ENCODE data around the gene EHD2.
"Not testable (repeated sequence)": the region's sequence is repeated elsewhere in the genome, so short reads cannot be mapped to it uniquely, and the experiment has no call there.

The EHD2 gene

DNA sequence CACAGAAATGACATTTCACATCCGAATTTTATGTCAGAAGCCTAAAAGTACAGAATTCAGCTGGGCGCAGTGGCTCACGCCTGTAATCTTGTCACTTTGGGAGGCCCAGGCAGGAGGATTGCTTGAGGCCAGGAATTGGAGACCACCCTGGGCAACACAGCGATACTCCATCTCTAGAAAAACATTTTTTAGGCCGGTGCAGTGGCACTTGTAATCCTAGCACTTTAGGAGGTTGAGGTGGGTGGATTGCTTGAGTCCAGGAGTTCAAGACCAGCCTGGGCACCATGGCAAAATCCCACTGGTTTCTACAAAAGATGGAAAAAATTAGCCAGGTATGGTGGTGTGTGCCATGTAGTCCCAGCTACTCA is 47.4 kb downstream of the EHD2 start:
- in situ Hi-C loops (cut with MboI; ENCODE audit: low sequenced_read_pairs, unreplicated experiment) = no loop called here
- DNase-seq (ENCODE audit: low spot score) = no peak
- TF ChIP-seq, protein P1, sequence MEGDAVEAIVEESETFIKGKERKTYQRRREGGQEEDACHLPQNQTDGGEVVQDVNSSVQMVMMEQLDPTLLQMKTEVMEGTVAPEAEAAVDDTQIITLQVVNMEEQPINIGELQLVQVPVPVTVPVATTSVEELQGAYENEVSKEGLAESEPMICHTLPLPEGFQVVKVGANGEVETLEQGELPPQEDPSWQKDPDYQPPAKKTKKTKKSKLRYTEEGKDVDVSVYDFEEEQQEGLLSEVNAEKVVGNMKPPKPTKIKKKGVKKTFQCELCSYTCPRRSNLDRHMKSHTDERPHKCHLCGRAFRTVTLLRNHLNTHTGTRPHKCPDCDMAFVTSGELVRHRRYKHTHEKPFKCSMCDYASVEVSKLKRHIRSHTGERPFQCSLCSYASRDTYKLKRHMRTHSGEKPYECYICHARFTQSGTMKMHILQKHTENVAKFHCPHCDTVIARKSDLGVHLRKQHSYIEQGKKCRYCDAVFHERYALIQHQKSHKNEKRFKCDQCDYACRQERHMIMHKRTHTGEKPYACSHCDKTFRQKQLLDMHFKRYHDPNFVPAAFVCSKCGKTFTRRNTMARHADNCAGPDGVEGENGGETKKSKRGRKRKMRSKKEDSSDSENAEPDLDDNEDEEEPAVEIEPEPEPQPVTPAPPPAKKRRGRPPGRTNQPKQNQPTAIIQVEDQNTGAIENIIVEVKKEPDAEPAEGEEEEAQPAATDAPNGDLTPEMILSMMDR (IDR thresholded peaks at IDR 0.05; ENCODE audit: borderline replicate concordance, control extremely low read depth, extremely low read depth, insufficient read depth, missing control alignments) = no peak

DNA sequence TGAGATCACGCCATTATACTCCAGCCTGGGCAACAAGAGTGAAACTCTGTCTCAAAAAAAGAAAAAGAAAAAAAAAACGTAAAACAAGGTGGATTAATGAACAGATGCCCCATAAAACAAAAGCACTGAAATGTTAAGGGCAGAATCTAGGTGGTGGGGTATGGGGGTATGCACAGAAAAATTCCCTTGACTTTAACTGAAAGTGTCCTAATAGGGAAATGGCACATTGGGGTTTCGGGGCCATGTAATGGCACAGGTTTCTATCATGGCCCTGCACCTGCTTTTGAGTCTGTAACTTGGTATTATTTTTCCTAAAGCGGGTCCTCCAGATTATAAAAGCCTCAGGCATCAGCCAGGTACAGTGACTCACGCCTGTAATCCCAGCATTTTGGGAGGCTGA is 48.3 kb downstream of the EHD2 start:
- no peak for DNase-seq (ENCODE audit: low spot score)
- TF ChIP-seq, protein P1 (IDR thresholded peaks at IDR 0.05; ENCODE audit: borderline replicate concordance, control extremely low read depth, extremely low read depth, insufficient read depth, missing control alignments) = no peak
- in situ Hi-C loops (cut with MboI; ENCODE audit: low sequenced_read_pairs, unreplicated experiment) = no loop called here

DNA sequence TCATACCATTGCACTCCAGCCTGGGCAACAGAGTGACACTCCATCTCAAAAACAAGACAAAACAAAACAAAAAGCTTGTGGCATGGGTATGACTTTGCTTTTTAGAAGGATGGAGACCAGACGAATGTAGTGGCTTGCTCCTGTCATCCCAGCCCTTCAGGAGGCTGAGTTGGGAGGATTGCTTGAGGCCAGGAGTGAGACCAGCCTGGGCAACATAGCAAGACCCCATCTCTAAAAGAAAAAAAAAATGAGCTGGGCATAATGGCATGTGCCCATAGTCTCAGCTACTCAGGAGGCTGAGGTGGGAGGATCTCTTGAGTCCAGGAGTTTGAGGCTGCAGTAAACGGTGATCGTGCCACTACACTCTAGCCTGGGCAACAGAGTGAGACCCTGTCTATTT is 48.9 kb downstream of the EHD2 start:
- TF ChIP-seq, protein P1 (IDR thresholded peaks at IDR 0.05; ENCODE audit: borderline replicate concordance, control extremely low read depth, extremely low read depth, insufficient read depth, missing control alignments) = no peak
- in situ Hi-C loops (cut with MboI; ENCODE audit: low sequenced_read_pairs, unreplicated experiment) = no loop called here
- DNase-seq (ENCODE audit: low spot score) = no peak

DNA sequence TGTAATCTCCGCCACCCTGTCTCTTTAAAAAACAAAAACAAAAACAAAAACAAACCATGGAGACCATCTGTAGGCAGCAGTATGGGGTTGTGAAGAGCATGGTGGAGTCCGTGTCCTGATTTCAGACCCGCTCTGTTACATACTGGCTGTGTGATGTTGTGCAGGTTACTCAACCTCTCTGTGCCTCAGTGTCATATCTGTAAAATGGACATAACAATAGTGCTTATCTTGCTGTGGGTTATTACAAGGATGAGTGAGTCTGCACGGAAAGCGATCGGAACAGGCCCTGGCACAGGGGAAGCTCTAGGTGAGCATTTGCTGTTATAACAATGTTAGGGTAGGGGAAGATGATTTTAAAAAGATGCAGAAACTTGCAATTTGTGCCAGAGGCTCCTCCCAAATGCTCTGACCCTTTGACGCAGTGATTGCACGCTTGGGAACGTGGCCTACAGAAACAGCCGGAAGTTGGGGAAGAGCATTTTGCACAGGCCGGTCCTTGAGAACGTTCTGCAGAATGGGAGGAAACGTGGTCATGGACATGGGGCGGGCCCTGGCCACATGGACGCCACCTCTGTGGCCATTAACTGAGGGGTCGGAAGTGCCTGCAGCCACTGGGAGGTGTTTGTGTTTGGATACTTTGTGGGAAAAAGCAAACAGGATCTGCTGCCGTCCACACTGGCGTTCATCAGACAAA is 49.5 kb downstream of the EHD2 start:
- TF ChIP-seq, protein P1 (IDR thresholded peaks at IDR 0.05; ENCODE audit: borderline replicate concordance, control extremely low read depth, extremely low read depth, insufficient read depth, missing control alignments) = no peak
- in situ Hi-C loops (cut with MboI; ENCODE audit: low sequenced_read_pairs, unreplicated experiment) = no loop called here
- no peak for DNase-seq (ENCODE audit: low spot score)

DNA sequence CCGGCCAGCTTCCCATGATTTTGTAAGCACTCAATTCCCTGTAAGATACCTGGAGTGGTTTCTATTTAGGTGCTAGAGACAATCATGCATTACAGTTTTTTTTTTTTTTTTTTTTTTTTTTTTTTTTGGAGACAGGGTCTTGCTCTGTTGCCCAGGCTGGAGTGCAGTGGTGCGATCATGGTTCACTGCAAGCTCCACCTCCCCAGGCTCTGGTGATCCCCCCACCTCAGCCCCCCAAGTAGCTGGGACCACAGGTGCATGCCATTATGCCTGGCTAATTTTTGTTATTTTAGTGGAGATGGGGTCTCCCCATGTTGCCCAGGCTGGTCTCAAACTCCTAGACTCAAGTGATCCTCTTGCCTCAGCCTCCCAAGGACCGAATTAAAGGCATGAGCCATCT is 51.5 kb downstream of the EHD2 start:
- DNase-seq (ENCODE audit: low spot score); in situ Hi-C loops (cut with MboI; ENCODE audit: low sequenced_read_pairs, unreplicated experiment): not testable (repeated sequence)

DNA sequence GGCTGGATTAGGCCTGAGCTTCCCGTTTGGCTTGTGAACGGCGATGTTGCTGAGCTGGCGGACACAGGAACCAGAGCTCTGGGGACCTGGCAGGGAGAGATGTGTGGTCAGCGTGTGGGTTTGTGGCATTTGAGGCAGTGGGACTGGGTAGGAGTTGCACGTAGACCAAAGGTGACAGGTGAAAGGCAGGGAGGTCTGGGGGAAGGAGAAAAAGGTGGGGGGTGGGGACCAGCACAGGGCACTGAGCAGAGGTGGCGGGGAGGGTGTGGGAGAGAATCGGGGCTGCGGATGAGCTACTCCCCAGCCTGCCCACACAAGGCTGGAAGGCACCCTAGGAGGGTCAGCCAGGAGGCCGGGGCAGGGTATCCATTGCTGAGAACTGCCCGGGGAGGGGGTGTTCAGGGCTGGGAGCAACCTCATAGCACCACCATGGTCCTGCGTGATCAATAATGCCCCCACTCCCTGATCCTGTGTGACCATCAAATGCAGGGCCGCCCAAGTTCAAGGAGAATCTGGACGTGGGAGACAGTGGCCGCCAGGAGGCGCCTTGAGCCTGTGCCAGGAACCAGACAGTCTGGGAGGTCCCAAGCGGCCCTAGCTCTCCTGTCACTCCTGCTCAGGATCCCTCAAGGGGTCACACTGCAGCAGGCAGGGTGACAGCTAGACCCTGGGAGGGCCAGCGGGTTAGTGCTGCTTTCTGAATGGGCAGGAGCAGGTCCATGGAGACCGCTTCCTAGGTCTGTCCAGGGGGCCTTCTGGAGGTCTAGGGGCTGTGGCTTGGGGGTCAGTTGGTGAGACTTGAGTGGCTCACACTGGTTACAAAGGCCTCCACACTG is 52.5 kb downstream of the EHD2 start:
- TF ChIP-seq, protein P1 (IDR thresholded peaks at IDR 0.05; ENCODE audit: borderline replicate concordance, control extremely low read depth, extremely low read depth, insufficient read depth, missing control alignments) = peak; percentile 69
- DNase-seq (ENCODE audit: low spot score) = peak; percentile 79
- in situ Hi-C loops (cut with MboI; ENCODE audit: low sequenced_read_pairs, unreplicated experiment) = no loop called here

DNA sequence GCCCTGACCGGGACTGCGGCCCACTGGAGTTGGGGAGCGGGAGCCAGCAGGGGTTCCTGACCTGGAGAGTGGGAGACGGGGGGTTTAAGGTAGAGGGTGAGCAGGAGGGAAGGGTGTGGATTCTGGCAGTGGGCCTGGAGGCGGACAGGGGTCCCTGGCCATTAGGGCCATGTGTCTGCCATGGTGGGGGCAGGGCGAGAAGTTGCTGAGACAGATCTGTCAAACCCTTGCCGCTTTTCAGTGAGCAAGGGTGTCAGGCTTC is 53.1 kb downstream of the EHD2 start:
- TF ChIP-seq, protein P1 (IDR thresholded peaks at IDR 0.05; ENCODE audit: borderline replicate concordance, control extremely low read depth, extremely low read depth, insufficient read depth, missing control alignments) = no peak
- in situ Hi-C loops (cut with MboI; ENCODE audit: low sequenced_read_pairs, unreplicated experiment) = no loop called here
- no peak for DNase-seq (ENCODE audit: low spot score)

Data from GM13976 (cell line).